HG02870 (cell line): Measurements from ENCODE around the gene HINFP.
"Not testable (repeated sequence)": the region's sequence is repeated elsewhere in the genome, so short reads cannot be mapped to it uniquely, and the experiment has no call there.

Experiments
- ATAC-seq: cut with Tn5 transposase; IDR thresholded peaks from one replicate; pipeline ENCODE4 v1.9.1; 2021; ENCODE audit warnings: mild to moderate bottlenecking, moderate library complexity; ENCODE audit not compliant: unreplicated experiment

Gene HINFP

DNA sequence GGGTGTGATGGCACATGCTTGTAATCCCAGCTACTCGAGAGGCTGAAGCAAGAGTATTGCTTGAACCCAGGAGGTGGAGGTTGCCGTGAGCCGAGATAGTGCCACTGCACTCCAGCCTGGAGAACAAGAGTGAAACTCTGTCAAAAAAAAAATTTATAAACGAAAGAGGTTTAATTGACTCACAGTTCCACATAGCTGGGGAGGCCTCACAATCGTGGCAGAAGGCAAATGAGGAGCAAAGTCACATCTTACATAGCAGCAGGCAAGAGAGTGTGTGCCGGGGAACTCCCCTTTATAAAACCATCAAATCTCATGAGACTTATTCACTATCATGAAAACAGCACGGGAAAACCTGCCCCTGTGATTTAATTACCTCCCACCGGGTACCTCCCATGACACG is 63.0 kb downstream of the HINFP start:
- ATAC-seq, result not testable (repeated sequence)
